K562 (cell line): ENCODE data around the gene ZNF831. TPM values are rescaled to one million over a fixed set of nuclear protein-coding genes. Genes with fewer than 3 reads are reported as not detected.

Experiments
- ATAC-seq: fragments of 200-7000 bp; cut with Tn5 transposase; 3 replicates; pipeline ENCODE4 v1.9.1; 2020; ENCODE audit warnings: moderate library complexity
- BruUV-seq: library from RNA; stranded (reverse); fragments of 400-500 nt; replicated peaks from 2 replicates; lab custom pipeline; 2021; lab: Mats Ljungman, UMichigan
- CTCF ChIA-PET: fragments of 300-600 bp; formaldehyde crosslinking; extraction: SDS; loops from one replicate; lab custom pipeline; 2021; ENCODE audit warnings: low intra/inter-chr PET ratio; lab: Yijun Ruan, JAX
- POLR2A ChIA-PET: fragments of 300-600, 350-650 bp; sonication (Branson Sonifier 250); formaldehyde crosslinking; extraction: SDS; loops from one replicate; lab custom pipeline; 2021; ENCODE audit warnings: antibody characterized with exemption, inconsistent platforms; lab: Yijun Ruan, JAX
- DNase-seq, 4 experiments: peaks; one replicate each; pipeline versions ENCODE4 v3.0.0 to v3.0.0-alpha.2; 2011 to 2018; ENCODE audit warnings: low spot score in 3 of 4, mixed read lengths in 3 of 4; ENCODE audit errors: extremely low read depth in 1 of 4
- FAIRE-seq: peaks from 2 replicates; lab custom pipeline; 2011; peaks lifted over from hg19 to GRCh38; lab: Jason Lieb, UNC
- H2AFZ ChIP-seq: 2 replicates; pipeline ENCODE4 v1.6.0; 2011; ENCODE audit warnings: low read depth, low read length, control low read depth, inconsistent platforms
- H3K27ac ChIP-seq: fragments of 200-600 bp; 3 replicates; pipeline ENCODE4 v1.8.0; 2011; ENCODE audit warnings: low read depth, mild to moderate bottlenecking, control low read depth, inconsistent platforms, low read length, moderate library complexity, mixed read lengths; ENCODE audit errors: extremely low read depth
- H3K27me3 ChIP-seq, 2 experiments: fragments of 300-600 bp in 1 of 2; 2 replicates in 1 of 2; 3 replicates in 1 of 2; pipeline versions ENCODE4 v1.6.0 to v1.8.0; 2011; ENCODE audit warnings: inconsistent platforms in 2 of 2, low read length in 2 of 2, mild to moderate bottlenecking in 1 of 2, mixed read lengths in 1 of 2, moderate library complexity in 1 of 2; ENCODE audit not compliant: control insufficient read depth in 2 of 2, insufficient read depth in 2 of 2
- H3K36me3 ChIP-seq: fragments of 300-600 bp; 3 replicates; pipeline ENCODE4 v1.8.0; 2011; ENCODE audit warnings: mild to moderate bottlenecking, low read length, inconsistent platforms; ENCODE audit not compliant: control insufficient read depth, insufficient read depth
- H3K4me1 ChIP-seq, 2 experiments: fragments of 200-600 bp in 1 of 2; replicated peaks in 1 of 2; 2 replicates in 1 of 2; 3 replicates in 1 of 2; pipeline versions ENCODE4 v1.5.1 to v1.8.0; 2011; ENCODE audit warnings: inconsistent platforms in 2 of 2, low read length in 2 of 2, mild to moderate bottlenecking in 1 of 2, mixed read lengths in 1 of 2, moderate library complexity in 1 of 2; ENCODE audit not compliant: control insufficient read depth in 2 of 2, insufficient read depth in 2 of 2
- H3K4me2 ChIP-seq: 2 replicates; pipeline ENCODE4 v1.6.1; 2011; ENCODE audit warnings: low read length, control low read depth, inconsistent platforms, mixed read lengths; ENCODE audit not compliant: insufficient read depth
- H3K4me3 ChIP-seq: fragments of 200-600 bp; sonication (generic), shearing (Covaris generic); 2 replicates; pipeline ENCODE4 v1.5.1; 2016; ENCODE audit warnings: control low read depth, inconsistent platforms
- H3K79me2 ChIP-seq: fragments of 200-600 bp; 3 replicates; pipeline ENCODE4 v1.8.0; 2011; ENCODE audit warnings: low read length, inconsistent platforms; ENCODE audit not compliant: control insufficient read depth, insufficient read depth
- H3K9ac ChIP-seq, 2 experiments: 2 replicates each; pipeline versions ENCODE4 v1.6.0 to v1.6.1; 2011; ENCODE audit warnings: low read depth in 2 of 2, low read length in 2 of 2, control low read depth in 1 of 2, inconsistent platforms in 1 of 2, mild to moderate bottlenecking in 1 of 2, mixed read lengths in 1 of 2; ENCODE audit not compliant: insufficient read depth in 1 of 2
- H3K9me1 ChIP-seq: one replicate; pipeline ENCODE4 v1.6.0; 2011; ENCODE audit warnings: inconsistent platforms, mild to moderate bottlenecking, low read length, moderate library complexity; ENCODE audit not compliant: control insufficient read depth, insufficient read depth
- H3K9me3 ChIP-seq: replicated peaks from 2 replicates; pipeline ENCODE4 v1.5.1; 2011; ENCODE audit warnings: low read depth, low read length, inconsistent platforms; ENCODE audit not compliant: control insufficient read depth, insufficient read depth
- H4K20me1 ChIP-seq: replicated peaks from 2 replicates; pipeline ENCODE4 v1.6.1; 2011; ENCODE audit warnings: low read length, inconsistent platforms, mixed read lengths; ENCODE audit not compliant: control insufficient read depth, insufficient read depth
- ARNT ChIP-seq, 2 experiments: fragments of 450-650 bp; IDR thresholded peaks; 2 replicates each; pipeline ENCODE4 v1.6.1; 2016; ENCODE audit warnings: mild to moderate bottlenecking in 1 of 2
- BRCA1 ChIP-seq, 2 experiments: fragments of 450-650 bp in 1 of 2; sonication (generic) in 1 of 2; formaldehyde crosslinking in 1 of 2; IDR thresholded peaks; 2 replicates each; pipeline versions ENCODE4 v1.5.0 to v1.6.1; 2017 to 2020; ENCODE audit warnings: mild to moderate bottlenecking in 1 of 2, missing genetic modification reagents in 1 of 2
- CBFB ChIP-seq: sonication (generic); formaldehyde crosslinking; IDR thresholded peaks from 2 replicates; pipeline ENCODE4 v1.4.0; 2020; ENCODE audit warnings: mild to moderate bottlenecking, missing genetic modification reagents
- DACH1 ChIP-seq: fragments of 450-650 bp; IDR thresholded peaks from 2 replicates; pipeline ENCODE4 v1.6.1; 2018; ENCODE audit not compliant: partially characterized antibody
- DPF2 ChIP-seq: fragments of 450-650 bp; IDR thresholded peaks from 2 replicates; pipeline ENCODE4 v1.6.1; 2016
- EHMT2 ChIP-seq: fragments of 450-650 bp; IDR thresholded peaks from 2 replicates; pipeline ENCODE4 v1.6.1; 2018; ENCODE audit warnings: antibody characterized with exemption
- HDAC6 ChIP-seq: IDR thresholded peaks from 2 replicates; pipeline ENCODE4 v1.6.1; 2012; ENCODE audit warnings: low read depth, mild to moderate bottlenecking, control low read depth, inconsistent platforms, low read length, moderate library complexity
- HNRNPLL ChIP-seq: fragments of 200-400 bp; formaldehyde crosslinking; IDR thresholded peaks from 2 replicates; pipeline ENCODE4 v1.6.1; 2017; ENCODE audit warnings: low read length, low read depth, mild to moderate bottlenecking; ENCODE audit not compliant: poor library complexity, severe bottlenecking
- OTX1 ChIP-seq: fragments of 450-650 bp; formaldehyde crosslinking; IDR thresholded peaks from 2 replicates; pipeline ENCODE4 v1.4.0; 2022; ENCODE audit warnings: mild to moderate bottlenecking
- PML ChIP-seq: IDR thresholded peaks from 2 replicates; pipeline ENCODE4 v1.6.1; 2012; ENCODE audit warnings: low read length, inconsistent platforms
- SIN3B ChIP-seq: fragments of 450-650 bp; IDR thresholded peaks from 2 replicates; pipeline ENCODE4 v1.6.1; 2017; ENCODE audit warnings: low read depth, mild to moderate bottlenecking, moderate library complexity
- SIX5 ChIP-seq, 2 experiments: IDR thresholded peaks; 2 replicates each; pipeline ENCODE4 v1.6.1; 2011; ENCODE audit warnings: low read length in 2 of 2, borderline replicate concordance in 1 of 2, low read depth in 1 of 2, mild to moderate bottlenecking in 1 of 2, moderate library complexity in 1 of 2; ENCODE audit not compliant: insufficient read depth in 1 of 2
- TBL1XR1 ChIP-seq, 2 experiments: IDR thresholded peaks; 2 replicates each; pipeline ENCODE4 v1.6.1; 2012; ENCODE audit warnings: improper control_type of control experiment in 2 of 2, low read length in 2 of 2, mild to moderate bottlenecking in 1 of 2
- TCFL5 ChIP-seq: fragments of 250-450 bp; sonication (Bioruptor Pico); conservative IDR thresholded peaks from 2 replicates; pipeline ENCODE4 v1.6.1; 2021; ENCODE audit warnings: mild to moderate bottlenecking, moderate library complexity, matching md5 sums
- TFAM ChIP-seq: fragments of 250-450 bp; sonication (Bioruptor Pico); conservative IDR thresholded peaks from 2 replicates; pipeline ENCODE4 v1.5.0; 2021; ENCODE audit warnings: mild to moderate bottlenecking, moderate library complexity
- THRAP3 ChIP-seq: fragments of 450-650 bp; IDR thresholded peaks from 2 replicates; pipeline ENCODE4 v1.6.1; 2016; ENCODE audit warnings: mild to moderate bottlenecking, inconsistent platforms, borderline replicate concordance
- XRCC4 ChIP-seq: IDR thresholded peaks from one replicate; pipeline ENCODE4 v1.6.1; 2011; ENCODE audit not compliant: insufficient read depth, insufficient read length; ENCODE audit errors: extremely low read depth
- WGBS: fragments of 100-300 bp; shearing (Covaris generic); methylation state at CpG from one replicate; pipeline ENCODE4 v1.1.6; 2016; ENCODE audit warnings: low coverage, mixed read lengths; ENCODE audit not compliant: insufficient coverage; ENCODE audit errors: missing lambda C conversion rate; 5-methylcytosine and 5-hydroxymethylcytosine counted together
- in situ Hi-C: fragments of 300-500 bp; cut with MboI; formaldehyde crosslinking; loops from 4 replicates; pipeline ENCODE4 v1.15.0; 2018; ENCODE audit warnings: inconsistent platforms, mixed read lengths
- intact Hi-C: fragments of 100-400 bp; cut with micrococcal nuclease; formaldehyde crosslinking; loops from 2 replicates; pipeline ENCODE4 v1.14.2; 2022
- polyA plus RNA-seq, 8 experiments: library from polyadenylated mRNA; depleted of rRNA in 4 of 8; stranded (reverse) in 5 of 8; unstranded in 3 of 8; fragments of >200 nt; fragmentation: Nextera tagmentation in 2 of 8; fragmentation: Illumina TruSeq in 1 of 8; extraction: Ambion mirVana in 2 of 8; extraction: Trizol in 1 of 8; gene quantifications; 2 replicates each; pipeline versions ENCODE4 v1.2.1 to v1.2.3, GENCODE V29; 2011 to 2014; ENCODE audit warnings: inconsistent platforms in 1 of 8, missing spikeins in 1 of 8
- total RNA-seq, 7 experiments: library from RNA; depleted of rRNA in 6 of 7; stranded (reverse); fragments of >200 nt in 6 of 7; fragmentation: Illumina TruSeq in 2 of 7; extraction: Trizol in 2 of 7; gene quantifications; 2 replicates each; pipeline versions ENCODE4 v1.2.1 to v1.2.3, GENCODE V29; 2011 to 2021; ENCODE audit warnings: low replicate concordance in 1 of 7
- TF ChIP-seq, protein P1 (sequence below): fragments of 250-450 bp; sonication (Bioruptor Pico); IDR thresholded peaks from 2 replicates; pipeline ENCODE4 v1.8.0; 2021; ENCODE audit warnings: borderline replicate concordance, mild to moderate bottlenecking, moderate library complexity; ENCODE audit not compliant: poor library complexity, severe bottlenecking
- TF ChIP-seq, protein P2 (sequence below): fragments of 450-650 bp; IDR thresholded peaks from 2 replicates; pipeline ENCODE4 v1.6.1; 2016
- TF ChIP-seq, protein P3 (sequence below): fragments of 250-450 bp; sonication (Bioruptor Pico); IDR thresholded peaks from 2 replicates; pipeline ENCODE4 v1.5.0; 2022; ENCODE audit warnings: mild to moderate bottlenecking
- TF ChIP-seq, protein P4 (sequence below): IDR thresholded peaks from 2 replicates; pipeline ENCODE4 v1.6.1; 2011; ENCODE audit not compliant: insufficient read length; ENCODE audit errors: extremely low read depth

Gene ZNF831
- total and polyA plus RNA-seq, 9 of the 15 experiments (the other 6 are each of a cell fraction or from before 2014, with no cell fraction given), result not detected

DNA sequence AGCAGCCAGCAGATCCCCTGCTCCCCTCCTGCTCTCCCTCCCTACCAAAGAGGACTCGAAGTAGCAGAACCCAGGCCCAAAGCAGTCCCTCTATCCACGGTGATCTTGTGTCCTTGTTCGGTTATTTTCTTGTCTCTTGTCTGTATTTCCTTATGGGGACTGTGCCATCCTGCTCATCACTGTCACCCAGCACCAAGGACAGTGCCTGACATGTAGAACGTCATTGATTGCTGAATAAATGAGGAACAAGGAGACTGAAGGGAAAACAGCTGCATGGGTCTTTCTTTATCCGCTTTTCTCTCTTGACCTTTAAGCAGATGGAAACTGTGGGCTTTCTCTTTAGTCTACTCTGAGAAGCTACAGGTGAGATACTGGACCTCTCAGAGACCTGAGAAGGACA, 29.4 kb upstream of the ZNF831 start:
- H3K27me3 ChIP-seq, result peaks cover 0 to 12% of the 10 kb centered on the region in 2 experiments; a peak in 2 of 5 replicates
- H3K79me2 ChIP-seq, result no peaks in the 10 kb centered on the region
- intact Hi-C loops (no loop called here), in situ Hi-C loops (no loop called here)
- BruUV-seq, result no TSS peak
- no peak overlapping the region for H3K27ac ChIP-seq
- no peak for FAIRE-seq
- no peak overlapping the region for H2AFZ ChIP-seq
- no peaks in the 10 kb centered on the region; the same call in none of the 2 replicates for H4K20me1 ChIP-seq
- no peak overlapping the region for H3K4me2 ChIP-seq
- ATAC-seq, result no peak
- ChIA-PET CTCF (no interaction called here), POLR2A (no interaction called here)
- H3K36me3 ChIP-seq, result no peaks in the 10 kb centered on the region
- no peak for DNase-seq
- WGBS, result 0% methylated on average over 5 of the region's 5 CpGs
- no peaks in the 10 kb centered on the region; a peak in 1 of 5 replicates for H3K4me1 ChIP-seq
- H3K9me3 ChIP-seq, result no peaks in the 10 kb centered on the region
- H3K9ac ChIP-seq, result no peak overlapping the region
- no peak overlapping the region for H3K4me3 ChIP-seq
- H3K9me1 ChIP-seq, result no peaks in the 10 kb centered on the region
- TF ChIP-seq EHMT2 (peak; percentile 92), OTX1 (no peak), SIX5 (IDR thresholded peaks at IDR 0.05; ENCODE audit: borderline replicate concordance in 1 of 2, insufficient read depth in 1 of 2, low read depth in 1 of 2, low read length in 2 of 2) (no peak), TFAM (CRISPR knock-in tag) (no peak), CBFB (CRISPR knock-in tag) (no peak), SIN3B (no peak), TBL1XR1 (IDR thresholded peaks at IDR 0.05; ENCODE audit: low read length in 2 of 2) (no peak), DPF2 (no peak), PML (no peak), HNRNPLL (no peak), TCFL5 (no peak), ARNT (IDR thresholded peaks at IDR 0.05) (no peak), BRCA1 (IDR thresholded peaks at IDR 0.05) (no peak), BRCA1 (CRISPR knock-in tag; IDR thresholded peaks at IDR 0.05) (no peak), XRCC4 (no peak), THRAP3 (no peak), HDAC6 (no peak), DACH1 (no peak)
- TF ChIP-seq, protein P1, sequence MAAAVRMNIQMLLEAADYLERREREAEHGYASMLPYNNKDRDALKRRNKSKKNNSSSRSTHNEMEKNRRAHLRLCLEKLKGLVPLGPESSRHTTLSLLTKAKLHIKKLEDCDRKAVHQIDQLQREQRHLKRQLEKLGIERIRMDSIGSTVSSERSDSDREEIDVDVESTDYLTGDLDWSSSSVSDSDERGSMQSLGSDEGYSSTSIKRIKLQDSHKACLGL (CRISPR knock-in tag), result no peak
- TF ChIP-seq, protein P2, sequence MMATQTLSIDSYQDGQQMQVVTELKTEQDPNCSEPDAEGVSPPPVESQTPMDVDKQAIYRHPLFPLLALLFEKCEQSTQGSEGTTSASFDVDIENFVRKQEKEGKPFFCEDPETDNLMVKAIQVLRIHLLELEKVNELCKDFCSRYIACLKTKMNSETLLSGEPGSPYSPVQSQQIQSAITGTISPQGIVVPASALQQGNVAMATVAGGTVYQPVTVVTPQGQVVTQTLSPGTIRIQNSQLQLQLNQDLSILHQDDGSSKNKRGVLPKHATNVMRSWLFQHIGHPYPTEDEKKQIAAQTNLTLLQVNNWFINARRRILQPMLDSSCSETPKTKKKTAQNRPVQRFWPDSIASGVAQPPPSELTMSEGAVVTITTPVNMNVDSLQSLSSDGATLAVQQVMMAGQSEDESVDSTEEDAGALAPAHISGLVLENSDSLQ, result peak; percentile 13; the same call in 1 of the 2 replicates
- TF ChIP-seq, protein P3, sequence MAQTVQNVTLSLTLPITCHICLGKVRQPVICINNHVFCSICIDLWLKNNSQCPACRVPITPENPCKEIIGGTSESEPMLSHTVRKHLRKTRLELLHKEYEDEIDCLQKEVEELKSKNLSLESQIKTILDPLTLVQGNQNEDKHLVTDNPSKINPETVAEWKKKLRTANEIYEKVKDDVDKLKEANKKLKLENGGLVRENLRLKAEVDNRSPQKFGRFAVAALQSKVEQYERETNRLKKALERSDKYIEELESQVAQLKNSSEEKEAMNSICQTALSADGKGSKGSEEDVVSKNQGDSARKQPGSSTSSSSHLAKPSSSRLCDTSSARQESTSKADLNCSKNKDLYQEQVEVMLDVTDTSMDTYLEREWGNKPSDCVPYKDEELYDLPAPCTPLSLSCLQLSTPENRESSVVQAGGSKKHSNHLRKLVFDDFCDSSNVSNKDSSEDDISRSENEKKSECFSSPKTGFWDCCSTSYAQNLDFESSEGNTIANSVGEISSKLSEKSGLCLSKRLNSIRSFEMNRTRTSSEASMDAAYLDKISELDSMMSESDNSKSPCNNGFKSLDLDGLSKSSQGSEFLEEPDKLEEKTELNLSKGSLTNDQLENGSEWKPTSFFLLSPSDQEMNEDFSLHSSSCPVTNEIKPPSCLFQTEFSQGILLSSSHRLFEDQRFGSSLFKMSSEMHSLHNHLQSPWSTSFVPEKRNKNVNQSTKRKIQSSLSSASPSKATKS (CRISPR knock-in tag), result no peak
- TF ChIP-seq, protein P4, sequence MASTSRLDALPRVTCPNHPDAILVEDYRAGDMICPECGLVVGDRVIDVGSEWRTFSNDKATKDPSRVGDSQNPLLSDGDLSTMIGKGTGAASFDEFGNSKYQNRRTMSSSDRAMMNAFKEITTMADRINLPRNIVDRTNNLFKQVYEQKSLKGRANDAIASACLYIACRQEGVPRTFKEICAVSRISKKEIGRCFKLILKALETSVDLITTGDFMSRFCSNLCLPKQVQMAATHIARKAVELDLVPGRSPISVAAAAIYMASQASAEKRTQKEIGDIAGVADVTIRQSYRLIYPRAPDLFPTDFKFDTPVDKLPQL, result no peak
